ENCODE measurements around the gene DHX16.
"Not testable (repeated sequence)": the region's sequence is repeated elsewhere in the genome, so short reads cannot be mapped to it uniquely, and the experiment has no call there.

Gene DHX16

GRCh38 chr6:30672445-30673253 is at the start of gene DHX16:
Gene DHX16, minus strand, starts transcription at chr6:30673006. Its CDS starts 165 bp downstream, at chr6:30672841.
- no peak for FAIRE-seq
- DNase-seq (ENCODE audit: low spot score), result peak; percentile 92

GRCh38 chr6:30722025-30722279 is 49.1 kb upstream of the DHX16 start:
- FAIRE-seq; DNase-seq (ENCODE audit: low spot score): not testable (repeated sequence)

GRCh38 chr6:30721198-30722024 is 48.6 kb upstream of the DHX16 start:
- FAIRE-seq, result no peak
- DNase-seq (ENCODE audit: low spot score), result peak; percentile 88

GRCh38 chr6:30720738-30721197 is 48.0 kb upstream of the DHX16 start:
- DNase-seq (ENCODE audit: low spot score), result peak; percentile 43
- FAIRE-seq, result no peak

- DNase-seq (ENCODE audit: low spot score) (peak; percentile 90), FAIRE-seq (no peak)
These were observed 47.3 kb upstream of the DHX16 start, which contains the start of gene TUBB for GRCh38 chr6:30719791-30720737. Gene TUBB, plus strand, starts transcription at chr6:30720352. Its CDS starts 155 bp downstream, at chr6:30720507.

GRCh38 chr6:30719356-30719755 is 46.5 kb upstream of the DHX16 start:
- FAIRE-seq, result no peak
- no peak for DNase-seq (ENCODE audit: low spot score)

GRCh38 chr6:30717845-30718720 is 45.3 kb upstream of the DHX16 start:
- not testable (repeated sequence) for DNase-seq (ENCODE audit: low spot score); FAIRE-seq

GRCh38 chr6:30717129-30717844 is 44.5 kb upstream of the DHX16 start, which contains the start of gene MDC1:
Gene MDC1, minus strand, starts transcription at chr6:30717281. Its CDS starts 2,106 bp downstream, at chr6:30715175.
- DNase-seq (ENCODE audit: low spot score) (peak; percentile 96), FAIRE-seq (peak; percentile 61)

GRCh38 chr6:30716879-30717128 is 44.0 kb upstream of the DHX16 start:
- FAIRE-seq (no peak), DNase-seq (ENCODE audit: low spot score) (no peak)

- no peak for DNase-seq (ENCODE audit: low spot score)
- FAIRE-seq, result no peak
These were observed 41.5 kb upstream of the DHX16 start for GRCh38 chr6:30714263-30714662.

GRCh38 chr6:30712441-30712945 is 39.7 kb upstream of the DHX16 start:
- DNase-seq (ENCODE audit: low spot score) (no peak), FAIRE-seq (no peak)

GRCh38 chr6:30711758-30712380 is 39.1 kb upstream of the DHX16 start:
- no peak for DNase-seq (ENCODE audit: low spot score)
- no peak for FAIRE-seq

- FAIRE-seq (no peak), DNase-seq (ENCODE audit: low spot score) (no peak)
These were observed 36.5 kb upstream of the DHX16 start for GRCh38 chr6:30709101-30709868.

- FAIRE-seq (no peak), DNase-seq (ENCODE audit: low spot score) (no peak)
These were observed 34.6 kb upstream of the DHX16 start for GRCh38 chr6:30707281-30707850.

- DNase-seq (ENCODE audit: low spot score) (no peak), FAIRE-seq (no peak)
These were observed 32.8 kb upstream of the DHX16 start for GRCh38 chr6:30705620-30706019.

GRCh38 chr6:30703821-30704220 is 31.0 kb upstream of the DHX16 start:
- no peak for DNase-seq (ENCODE audit: low spot score)
- no peak for FAIRE-seq

GRCh38 chr6:30703011-30703410 is 30.2 kb upstream of the DHX16 start:
- FAIRE-seq, result no peak
- no peak for DNase-seq (ENCODE audit: low spot score)

- DNase-seq (ENCODE audit: low spot score), result no peak
- no peak for FAIRE-seq
These were observed 27.5 kb upstream of the DHX16 start for GRCh38 chr6:30700340-30700739.
